HG02798 (cell line): ENCODE measurements around the gene APC.
"Not testable (repeated sequence)": the region's sequence is repeated elsewhere in the genome, so short reads cannot be mapped to it uniquely, and the experiment has no call there.

Experiments used
- ATAC-seq: cut with Tn5 transposase; IDR thresholded peaks from one replicate; pipeline ENCODE4 v1.9.1; 2021; ENCODE audit warnings: mild to moderate bottlenecking; ENCODE audit not compliant: unreplicated experiment, poor library complexity

APC gene

GRCh38 chr5:112892066-112892465 is 154.4 kb downstream of the APC start:
- not testable (repeated sequence) for ATAC-seq

- ATAC-seq = no peak
These were observed 155.1 kb downstream of the APC start for GRCh38 chr5:112892776-112893175.

- no peak for ATAC-seq
These were observed 158.0 kb downstream of the APC start for GRCh38 chr5:112895682-112896081.
